GM12892 (cell line): Measurements from ENCODE around the gene PAX3.

ENCODE experiments used
- POLR2A ChIP-seq: IDR thresholded peaks from 2 replicates; pipeline ENCODE4 v1.6.1; 2011; ENCODE audit warnings: low read depth, low read length, control low read depth
- POLR2AphosphoS5 ChIP-seq: IDR thresholded peaks from 2 replicates; pipeline ENCODE4 v1.6.1; 2011; ENCODE audit warnings: low read depth, low read length, control low read depth

DNA sequence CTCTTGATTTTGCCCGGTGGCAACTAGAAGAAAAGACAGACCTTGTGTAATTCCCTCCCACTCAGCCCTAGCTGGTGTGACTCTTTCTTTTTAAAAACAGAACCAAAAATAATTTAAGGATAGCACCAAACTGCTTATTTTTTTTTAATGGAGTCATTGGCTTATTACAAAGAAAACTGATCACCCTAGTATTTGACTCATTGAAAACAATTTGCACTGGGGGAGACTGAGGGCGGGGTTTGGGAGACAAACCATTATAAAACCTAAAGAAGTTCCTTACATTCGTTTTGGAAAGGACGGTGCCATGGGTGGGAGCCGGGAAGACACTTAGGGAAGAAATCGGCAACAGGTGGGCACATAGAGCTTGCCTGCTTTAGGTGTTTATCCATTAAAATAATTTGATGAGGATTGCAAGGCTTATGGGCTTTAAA, 2.5 kb downstream of the PAX3 start:
- TF ChIP-seq POLR2AphosphoS5 = no peak
- TF ChIP-seq POLR2A = no peak
